ENCODE results near the gene BRD8.

Gene BRD8

GRCh38 chr5:138178516-138179276 is at the start of gene BRD8, which contains the start of gene KIF20A:
BRD8 (minus strand) TSS chr5:138178630; CDS start chr5:138178614, 16 bp downstream.
KIF20A (plus strand) TSS chr5:138179112; CDS start chr5:138179681, 569 bp downstream.
- DNase-seq (ENCODE audit: low spot score) = peak; percentile 95
- TF ChIP-seq CTCF (IDR thresholded peaks at IDR 0.05) = no peak
- peak within 1 kb of the TSS; percentile 88 for H3K4me3 ChIP-seq
- peak within 1 kb of the TSS; percentile 76 to 88 for H3K27ac ChIP-seq

- Histone ChIP-seq H3K27ac (no peak overlapping the region), H3K4me3 (no peak overlapping the region)
- no peak for TF ChIP-seq CTCF (IDR thresholded peaks at IDR 0.05)
- DNase-seq (ENCODE audit: low spot score) = no peak
Measured at GRCh38 chr5:138226910-138227309, 48.5 kb upstream of the BRD8 start.

- no peak overlapping the region for H3K4me3 ChIP-seq
- DNase-seq (ENCODE audit: low spot score) = no peak
- TF ChIP-seq CTCF (IDR thresholded peaks at IDR 0.05) = no peak
- H3K27ac ChIP-seq = no peak overlapping the region
Measured at GRCh38 chr5:138224712-138225111, 46.3 kb upstream of the BRD8 start.

GRCh38 chr5:138223532-138223931 is 45.1 kb upstream of the BRD8 start:
- H3K4me3 ChIP-seq = no peak overlapping the region
- H3K27ac ChIP-seq = no peak overlapping the region
- TF ChIP-seq CTCF (IDR thresholded peaks at IDR 0.05) = no peak
- no peak for DNase-seq (ENCODE audit: low spot score)

GRCh38 chr5:138216799-138217198 is 38.4 kb upstream of the BRD8 start:
- Histone ChIP-seq H3K4me3 (no peak overlapping the region), H3K27ac (no peak overlapping the region)
- no peak for TF ChIP-seq CTCF (IDR thresholded peaks at IDR 0.05)
- no peak for DNase-seq (ENCODE audit: low spot score)

GRCh38 chr5:138213161-138214029 is 35.0 kb upstream of the BRD8 start, which contains the start of gene CDC23:
CDC23 (minus strand) TSS chr5:138213323; CDS start chr5:138213312, 11 bp downstream.
- no peak for TF ChIP-seq CTCF (IDR thresholded peaks at IDR 0.05)
- Histone ChIP-seq H3K4me3 (peak within 1 kb of the TSS; percentile 80), H3K27ac (peak within 1 kb of the TSS; percentile 53 to 79)
- peak; percentile 94 for DNase-seq (ENCODE audit: low spot score)

All from coronary artery (tissue), 2 donors.